ENCODE measurements around the gene XRCC4.
"Not testable (repeated sequence)": the region's sequence is repeated elsewhere in the genome, so short reads cannot be mapped to it uniquely, and the experiment has no call there.

Gene XRCC4

GRCh38 chr5:83118471-83118870 is 41.1 kb downstream of the XRCC4 start:
- no peak for DNase-seq (ENCODE audit: low read depth)

DNA sequence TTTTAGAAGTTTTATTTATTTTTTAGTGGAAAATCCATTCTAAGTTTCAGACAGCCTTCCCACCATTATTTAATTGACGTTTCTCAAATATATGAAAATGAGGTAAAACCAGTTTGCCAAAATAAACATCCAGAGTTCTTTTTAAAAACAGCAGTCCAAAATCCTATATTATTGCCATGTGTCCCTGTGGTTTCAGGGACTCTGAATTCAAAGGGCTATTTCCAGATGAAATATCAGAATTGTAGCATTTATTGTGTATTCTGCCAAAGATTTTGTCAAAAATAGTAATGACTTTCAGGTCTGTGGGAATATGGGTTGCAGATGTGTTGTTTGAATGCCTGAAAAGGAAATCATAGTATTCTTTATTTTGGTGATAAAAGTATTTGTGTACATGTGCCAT is 41.6 kb downstream of the XRCC4 start:
- no peak for DNase-seq (ENCODE audit: low read depth)

- DNase-seq (ENCODE audit: low read depth) = no peak
Measured at GRCh38 chr5:83124593-83124992, 47.2 kb downstream of the XRCC4 start.

DNA sequence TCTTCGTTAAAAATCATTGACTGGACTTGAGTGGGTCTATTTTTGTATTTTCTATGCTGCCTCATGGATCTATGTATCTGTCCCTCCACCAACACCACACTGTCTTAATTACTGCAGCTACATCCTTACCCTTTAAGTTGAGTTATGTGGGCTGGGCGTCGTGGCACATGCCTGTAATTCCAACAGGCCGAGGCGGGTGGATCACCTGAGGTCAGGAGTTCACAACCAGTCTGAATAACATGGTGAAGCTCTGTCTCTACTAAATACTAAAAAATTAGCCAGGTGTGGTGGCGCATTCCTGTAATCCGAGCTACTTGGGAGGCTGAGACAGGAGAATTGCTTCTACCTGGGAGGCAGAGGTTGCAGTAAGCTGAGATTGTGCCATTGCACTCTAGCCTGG is 48.2 kb downstream of the XRCC4 start:
- no peak for DNase-seq (ENCODE audit: low read depth)

- no peak for DNase-seq (ENCODE audit: low read depth)
Measured at GRCh38 chr5:83126501-83126900, 49.2 kb downstream of the XRCC4 start.

DNA sequence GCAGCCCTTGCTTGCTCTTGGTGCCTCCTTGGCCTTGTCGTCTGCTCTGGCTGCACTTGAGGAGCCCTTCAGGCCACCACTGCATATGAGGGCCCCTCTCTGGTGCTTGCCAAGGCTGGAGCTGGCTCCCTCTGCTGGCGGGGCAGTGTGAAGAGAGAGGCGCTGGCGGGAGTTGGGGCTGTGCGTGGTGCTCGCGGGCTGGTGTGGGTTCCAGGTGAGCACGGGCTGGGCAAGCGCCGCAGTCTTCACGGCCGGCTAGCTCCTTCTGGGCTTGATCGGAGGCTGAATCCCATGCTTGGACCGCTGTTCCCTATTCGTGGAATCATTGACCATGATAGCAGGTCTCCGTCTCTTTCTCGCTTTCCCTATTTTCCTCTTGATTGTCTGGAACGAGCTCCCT is 56.5 kb downstream of the XRCC4 start:
- DNase-seq (ENCODE audit: low read depth) = no peak

GRCh38 chr5:83142526-83142925 is 65.2 kb downstream of the XRCC4 start:
- DNase-seq (ENCODE audit: low read depth) = no peak

DNA sequence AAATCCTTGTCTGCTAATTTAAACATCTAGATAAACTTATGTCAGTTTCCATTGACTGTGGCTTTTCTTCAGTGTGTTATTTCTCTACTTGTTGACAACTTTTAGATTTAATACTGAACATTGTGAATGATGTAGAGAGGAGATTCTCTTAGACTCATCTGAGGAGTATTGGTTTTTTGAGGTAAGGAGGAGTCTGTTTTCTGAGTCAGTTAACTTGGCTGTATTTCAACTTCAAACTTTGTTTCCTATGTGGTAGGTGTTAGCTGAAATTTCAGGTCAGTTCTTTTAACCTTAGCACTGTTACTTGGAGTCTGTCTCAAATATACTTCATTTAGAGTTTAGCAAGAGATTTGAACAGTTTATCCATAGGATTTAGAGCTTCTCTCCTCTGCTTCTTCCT is 67.9 kb downstream of the XRCC4 start:
- no peak for DNase-seq (ENCODE audit: low read depth)

GRCh38 chr5:83145882-83146331 is 68.6 kb downstream of the XRCC4 start:
- no peak for DNase-seq (ENCODE audit: low read depth)

DNA sequence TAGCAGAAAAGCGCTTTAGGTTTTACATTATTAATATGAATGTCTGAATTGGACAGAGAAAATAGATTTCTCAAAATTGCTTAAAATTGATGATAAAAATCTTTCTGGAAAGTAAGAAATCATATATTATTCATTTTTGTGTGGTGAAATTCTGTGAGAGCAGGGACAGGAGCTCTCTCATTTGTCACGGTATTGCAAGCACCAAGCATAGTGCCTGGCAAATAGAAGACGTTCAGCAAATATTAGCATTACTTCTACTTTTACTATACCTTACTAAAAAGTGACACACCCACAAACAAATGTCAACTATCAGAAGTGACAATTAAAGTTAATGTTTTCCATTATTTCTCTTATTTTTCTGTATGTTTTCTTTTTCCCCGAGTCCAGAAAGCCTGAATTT is 69.1 kb downstream of the XRCC4 start:
- no peak for DNase-seq (ENCODE audit: low read depth)

DNA sequence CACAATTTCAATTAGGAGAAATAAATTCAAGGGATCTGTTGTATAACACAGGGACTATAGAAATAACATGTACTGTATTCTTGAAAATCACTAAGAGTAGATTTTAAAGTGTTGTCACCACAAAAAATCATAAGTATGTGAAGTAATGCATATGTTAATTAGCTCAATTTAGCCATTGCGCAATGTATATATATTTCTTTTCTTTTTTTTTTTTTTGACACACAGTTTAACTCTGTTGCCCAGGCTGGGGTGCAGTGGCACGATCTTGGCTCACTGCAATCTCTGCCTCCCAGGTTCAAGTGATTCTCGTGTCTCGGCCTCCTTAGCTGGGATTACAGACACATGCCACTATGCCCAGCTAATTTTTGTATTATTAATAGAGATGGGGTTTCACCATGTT is 70.2 kb downstream of the XRCC4 start:
- no peak for DNase-seq (ENCODE audit: low read depth)

DNA sequence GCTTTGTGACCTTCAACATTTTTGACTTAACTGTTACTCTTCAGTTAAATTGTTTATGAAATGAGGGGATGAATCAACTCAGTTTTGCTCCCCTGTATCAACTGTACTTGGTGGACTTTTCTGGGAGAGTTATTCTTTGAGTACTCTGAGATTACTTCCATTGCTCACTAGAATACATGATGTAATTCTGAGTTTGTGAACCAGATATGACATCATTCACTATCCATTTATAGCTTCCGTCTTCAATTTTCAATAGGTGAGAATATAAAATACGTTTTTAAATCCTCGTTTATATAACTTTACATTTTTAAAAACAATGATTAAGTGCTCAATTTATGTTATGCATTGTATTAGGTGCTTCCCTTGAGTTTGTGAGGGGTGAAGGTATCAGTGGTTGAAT is 71.0 kb downstream of the XRCC4 start:
- no peak for DNase-seq (ENCODE audit: low read depth)

DNA sequence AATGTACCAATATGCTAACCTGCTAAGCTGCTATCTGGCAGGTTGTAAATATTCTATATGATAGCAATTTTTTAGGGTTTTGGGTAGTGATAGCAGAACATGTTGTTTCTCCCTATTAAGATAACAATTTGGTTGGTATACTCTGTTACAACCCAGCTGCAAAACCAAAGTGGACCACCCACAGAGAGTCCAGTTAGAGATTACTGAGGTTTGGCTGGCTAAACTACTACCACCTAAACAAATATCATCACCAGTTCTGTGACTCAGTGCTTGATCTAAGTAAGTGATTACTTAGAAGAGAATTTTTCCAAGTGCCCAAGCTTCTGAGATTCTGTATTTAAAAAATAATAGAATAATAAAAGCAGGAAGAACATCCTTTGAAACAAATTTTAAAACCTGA is 72.3 kb downstream of the XRCC4 start:
- no peak for DNase-seq (ENCODE audit: low read depth)

DNA sequence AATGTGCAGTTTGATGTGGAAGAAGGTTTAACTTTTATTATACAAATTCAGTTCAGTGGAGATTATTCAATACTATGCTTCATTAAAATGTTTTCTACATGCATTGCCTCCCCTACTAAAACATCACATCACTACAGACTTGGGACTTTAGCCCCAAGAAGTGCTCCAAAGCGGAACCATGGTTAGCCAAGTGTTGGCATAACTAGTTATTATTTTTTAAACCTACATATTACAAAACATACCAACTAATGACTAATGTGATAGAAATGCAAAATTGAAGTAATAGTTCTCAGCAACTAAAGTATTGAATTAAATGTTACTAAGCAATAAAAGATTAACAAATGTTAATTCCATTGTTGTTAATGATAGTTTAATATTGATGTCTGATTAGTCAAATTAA is 74.5 kb downstream of the XRCC4 start:
- no peak for DNase-seq (ENCODE audit: low read depth)

GRCh38 chr5:83152996-83153395 is 75.6 kb downstream of the XRCC4 start:
- not testable (repeated sequence) for DNase-seq (ENCODE audit: low read depth)

- no peak for DNase-seq (ENCODE audit: low read depth)
Measured at GRCh38 chr5:83156001-83156400, 78.7 kb downstream of the XRCC4 start.

GRCh38 chr5:83157163-83157562 is 79.8 kb downstream of the XRCC4 start:
- DNase-seq (ENCODE audit: low read depth) = no peak

DNA sequence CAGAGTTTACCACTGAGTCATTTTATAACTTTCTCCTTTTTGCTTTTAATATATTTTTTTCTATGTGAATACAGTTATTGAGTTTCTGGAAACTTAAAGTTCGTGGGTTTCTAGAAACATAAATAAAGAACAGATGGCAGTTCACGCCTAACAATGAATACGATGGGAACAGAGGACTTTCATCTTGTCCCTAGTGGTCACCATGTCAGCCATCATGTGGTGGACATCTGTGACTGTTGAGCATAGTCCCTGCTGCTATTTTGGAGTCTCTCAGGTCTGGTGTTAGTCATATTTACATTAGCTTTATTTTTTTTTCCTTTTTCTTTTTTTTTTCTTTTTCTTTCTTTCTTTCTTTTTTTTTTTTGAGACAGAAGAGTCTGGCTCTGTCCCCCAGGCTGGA is 85.3 kb downstream of the XRCC4 start:
- no peak for DNase-seq (ENCODE audit: low read depth)

GRCh38 chr5:83167538-83167937 is 90.2 kb downstream of the XRCC4 start:
- no peak for DNase-seq (ENCODE audit: low read depth)

- DNase-seq (ENCODE audit: low read depth) = no peak
Measured at GRCh38 chr5:83169571-83170337, 92.4 kb downstream of the XRCC4 start.

- DNase-seq (ENCODE audit: low read depth) = no peak
Measured at GRCh38 chr5:83172011-83172410, 94.7 kb downstream of the XRCC4 start.

DNA sequence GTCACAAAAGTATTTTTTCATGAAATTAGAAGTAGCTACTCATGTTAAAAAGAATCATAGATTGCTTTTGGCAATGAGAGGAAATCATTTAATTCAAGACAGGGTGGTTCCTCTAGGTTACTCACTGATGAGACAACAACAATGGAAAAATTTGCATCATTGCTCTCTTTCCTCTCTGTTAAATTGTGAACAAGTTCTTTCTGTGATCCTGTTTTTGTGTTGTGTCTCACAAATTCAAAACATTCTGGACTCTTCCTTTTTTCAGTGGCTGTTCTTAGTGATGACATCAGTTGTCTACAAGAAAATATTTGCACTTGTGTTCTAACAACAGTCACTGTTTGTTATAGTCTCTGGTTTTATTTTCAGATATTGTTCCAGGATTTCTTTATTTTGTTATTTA is 95.3 kb downstream of the XRCC4 start:
- DNase-seq (ENCODE audit: low read depth) = no peak

DNA sequence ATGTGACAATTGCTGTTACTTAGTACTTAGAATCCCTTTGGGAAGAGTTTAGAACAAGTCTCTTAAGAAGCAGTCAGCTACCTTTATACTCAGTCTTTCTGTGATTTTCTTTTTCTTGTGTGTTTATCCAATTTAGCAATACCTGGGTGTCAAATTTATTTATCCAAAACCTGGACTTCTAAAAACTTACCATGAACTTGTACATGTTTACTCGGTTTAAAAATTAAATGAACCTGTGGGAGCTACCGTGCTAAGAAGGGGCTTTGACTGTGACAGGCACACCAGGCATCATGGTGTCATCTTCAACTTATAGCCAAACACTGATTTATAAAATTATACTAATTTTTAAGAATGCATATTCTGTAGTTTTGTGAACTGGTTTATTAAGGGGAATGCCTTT is 96.5 kb downstream of the XRCC4 start:
- no peak for DNase-seq (ENCODE audit: low read depth)

- DNase-seq (ENCODE audit: low read depth) = no peak
Measured at GRCh38 chr5:83177803-83178202, 100.5 kb downstream of the XRCC4 start.
